ENCODE results near the gene FAM228A.

DNA sequence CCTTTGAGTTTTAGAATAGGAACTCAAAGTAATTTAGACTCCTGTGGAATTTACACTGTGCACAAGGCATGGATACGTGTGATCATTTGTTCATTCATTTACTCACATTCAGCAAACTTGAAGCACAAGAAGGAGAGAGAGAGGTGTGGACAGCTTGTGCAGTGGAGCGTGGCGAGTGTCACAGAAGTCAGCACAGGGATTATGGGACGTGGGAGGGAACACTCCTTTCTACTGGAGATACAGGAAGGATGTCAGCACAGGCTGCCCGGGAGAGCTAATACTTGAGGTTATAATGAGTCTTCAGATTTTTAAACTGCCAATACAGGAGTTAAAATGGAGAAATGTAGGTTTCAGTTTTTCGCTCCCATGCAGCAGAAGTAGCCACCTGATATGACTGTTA, 7.0 kb downstream of the FAM228A start:
- TF ChIP-seq EZH2 (optimal IDR thresholded peaks at IDR 0.05; ENCODE audit: low read depth, low read length) = no peak
- TF ChIP-seq CTCF (IDR thresholded peaks at IDR 0.05; ENCODE audit: low read length) = no peak

Measured in MM.1S (cell line).